HG02763 (cell line): Measurements from ENCODE around the gene DLGAP1.

ENCODE experiments used
- ATAC-seq: cut with Tn5 transposase; IDR thresholded peaks from one replicate; pipeline ENCODE4 v1.9.1; 2021; ENCODE audit warnings: mild to moderate bottlenecking, moderate library complexity; ENCODE audit not compliant: unreplicated experiment

Gene DLGAP1

GRCh38 chr18:3728704-3729437, 726.2 kb downstream of the DLGAP1 start:
- no peak for ATAC-seq

GRCh38 chr18:3727274-3727673, 727.8 kb downstream of the DLGAP1 start:
- ATAC-seq = no peak

- no peak for ATAC-seq
Measured at GRCh38 chr18:3726238-3726951, 728.7 kb downstream of the DLGAP1 start.

- no peak for ATAC-seq
Measured at GRCh38 chr18:3725115-3725514, 730.0 kb downstream of the DLGAP1 start.

GRCh38 chr18:3723554-3723953, 731.6 kb downstream of the DLGAP1 start:
- no peak for ATAC-seq

- ATAC-seq = no peak
Measured at GRCh38 chr18:3722649-3723433, 732.3 kb downstream of the DLGAP1 start.

GRCh38 chr18:3721771-3722648, 733.1 kb downstream of the DLGAP1 start:
- ATAC-seq = no peak

- ATAC-seq = no peak
Measured at GRCh38 chr18:3720818-3721545, 734.1 kb downstream of the DLGAP1 start.

GRCh38 chr18:3720159-3720558, 734.9 kb downstream of the DLGAP1 start:
- ATAC-seq = no peak

GRCh38 chr18:3717376-3718025, 737.6 kb downstream of the DLGAP1 start:
- ATAC-seq = no peak

- ATAC-seq = no peak
Measured at GRCh38 chr18:3716116-3716660, 738.9 kb downstream of the DLGAP1 start.

- no peak for ATAC-seq
Measured at GRCh38 chr18:3715231-3716080, 739.7 kb downstream of the DLGAP1 start.

- no peak for ATAC-seq
Measured at GRCh38 chr18:3713708-3714107, 741.4 kb downstream of the DLGAP1 start.

GRCh38 chr18:3713166-3713565, 741.9 kb downstream of the DLGAP1 start:
- no peak for ATAC-seq

- no peak for ATAC-seq
Measured at GRCh38 chr18:3712491-3712890, 742.6 kb downstream of the DLGAP1 start.

GRCh38 chr18:3710712-3711301, 744.3 kb downstream of the DLGAP1 start:
- no peak for ATAC-seq

GRCh38 chr18:3709205-3709604, 745.9 kb downstream of the DLGAP1 start:
- ATAC-seq = no peak
